Activated CD4-positive, alpha-beta memory T cell treated with anti-CD3 and anti-CD28 coated beads for 36 hours (primary cell): ENCODE measurements around the gene NAGLU. TPM values are rescaled to one million over a fixed set of nuclear protein-coding genes. Genes with fewer than 3 reads are reported as not detected.
A peak's percentile ranks its signal among the peaks of the same experiment; 100 is the strongest.
"Not testable (repeated sequence)": the region's sequence is repeated elsewhere in the genome, so short reads cannot be mapped to it uniquely, and the experiment has no call there.

Experiments
- CTCF ChIA-PET: fragments of 350-600 bp; sonication (Branson Sonifier 250); formaldehyde crosslinking; loops from one replicate; lab custom pipeline; 2021; ENCODE audit warnings: antibody characterized with exemption, inconsistent platforms; lab: Charles Lee
- POLR2A ChIA-PET: fragments of 350-600 bp; sonication (Branson Sonifier 250); formaldehyde crosslinking; loops from one replicate; lab custom pipeline; 2021; ENCODE audit warnings: antibody characterized with exemption; lab: Charles Lee
- DNase-seq: peaks from one replicate; pipeline ENCODE4 v3.0.0-alpha.2; 2020
- H3K27ac Mint-ChIP-seq: one replicate; pipeline ENCODE4 v1.8.0; 2021; ENCODE audit warnings: mixed read lengths
- H3K27me3 Mint-ChIP-seq: one replicate; pipeline ENCODE4 v1.8.0; 2021; ENCODE audit warnings: mixed read lengths
- H3K36me3 Mint-ChIP-seq: one replicate; pipeline ENCODE4 v1.8.0; 2021; ENCODE audit warnings: mixed read lengths
- H3K4me1 Mint-ChIP-seq: one replicate; pipeline ENCODE4 v1.8.0; 2021; ENCODE audit warnings: low read depth, mixed read lengths
- H3K4me3 Mint-ChIP-seq: one replicate; pipeline ENCODE4 v1.8.0; 2021; ENCODE audit warnings: mild to moderate bottlenecking, mixed read lengths
- H3K9me3 Mint-ChIP-seq: one replicate; pipeline ENCODE4 v1.8.0; 2021; ENCODE audit warnings: mixed read lengths
- intact Hi-C: fragments of 100-400 bp; cut with micrococcal nuclease; formaldehyde crosslinking; loops from one replicate; pipeline ENCODE4 v1.15.1; 2023
- total RNA-seq, 2 experiments: library from RNA; stranded (reverse); gene quantifications; one replicate each; pipeline ENCODE4 v1.2.3, GENCODE V29; 2021

NAGLU gene
- total RNA-seq, 2 experiments from 2014 or later = 12.2 to 13.9 TPM

DNA sequence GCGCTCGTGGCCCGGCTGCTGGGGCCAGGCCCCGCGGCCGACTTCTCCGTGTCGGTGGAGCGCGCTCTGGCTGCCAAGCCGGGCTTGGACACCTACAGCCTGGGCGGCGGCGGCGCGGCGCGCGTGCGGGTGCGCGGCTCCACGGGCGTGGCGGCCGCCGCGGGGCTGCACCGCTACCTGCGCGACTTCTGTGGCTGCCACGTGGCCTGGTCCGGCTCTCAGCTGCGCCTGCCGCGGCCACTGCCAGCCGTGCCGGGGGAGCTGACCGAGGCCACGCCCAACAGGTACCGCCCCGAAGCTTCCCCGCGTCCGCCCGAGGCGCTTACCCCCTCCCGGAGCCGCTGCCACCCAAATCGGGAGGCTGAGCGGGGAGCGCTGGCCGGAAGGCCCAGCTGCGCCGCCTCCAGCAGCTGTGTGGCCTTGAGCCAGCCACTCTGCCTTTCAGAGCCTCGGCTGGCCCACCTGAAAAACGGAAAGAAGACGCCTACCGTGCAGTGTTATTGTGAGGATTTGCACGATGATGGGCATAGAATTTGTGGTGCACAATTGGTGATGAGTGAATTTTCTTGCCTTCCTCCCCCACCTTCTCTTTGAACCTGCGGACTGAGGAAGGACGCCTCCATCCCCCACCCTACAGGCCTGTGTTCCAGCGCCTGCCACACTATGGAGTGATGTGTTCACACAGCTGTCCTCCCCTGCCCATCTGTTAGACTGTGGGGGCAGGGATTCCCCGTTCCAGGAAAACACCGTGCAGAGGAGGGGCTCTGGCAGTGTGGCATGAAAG lies 523 bp downstream of the NAGLU start:
- H3K4me1 Mint-ChIP-seq = peaks cover 34% of the 10 kb centered on the region
- H3K27ac Mint-ChIP-seq = peak overlapping the region; percentile 74
- H3K27me3 Mint-ChIP-seq = peaks cover 4% of the 10 kb centered on the region
- peaks cover 8% of the 10 kb centered on the region for H3K36me3 Mint-ChIP-seq
- H3K9me3 Mint-ChIP-seq = no peaks in the 10 kb centered on the region
- peak; percentile 86 for DNase-seq
- intact Hi-C loops = loop anchor here (5.0 to 10.0 kb wide), 2 partner anchors 141 to 352 kb away; partner anchors contain the start of genes HCRT, KCNH4 and PLEKHH3
- ChIA-PET CTCF (interaction anchor here (0.7 to 2.1 kb wide), 15 partner anchors 9 to 514 kb away, joined by 3 to 15 read pairs (median 4); partner anchors contain the start of gene PSMC3IP), POLR2A (interaction anchor here (1.0 to 1.6 kb wide), 6 partner anchors 18 to 148 kb away, joined by 3 to 6 read pairs (median 3); partner anchors contain the start of genes PSMC3IP and STAT3)
- H3K4me3 Mint-ChIP-seq = peak overlapping the region; percentile 87

DNA sequence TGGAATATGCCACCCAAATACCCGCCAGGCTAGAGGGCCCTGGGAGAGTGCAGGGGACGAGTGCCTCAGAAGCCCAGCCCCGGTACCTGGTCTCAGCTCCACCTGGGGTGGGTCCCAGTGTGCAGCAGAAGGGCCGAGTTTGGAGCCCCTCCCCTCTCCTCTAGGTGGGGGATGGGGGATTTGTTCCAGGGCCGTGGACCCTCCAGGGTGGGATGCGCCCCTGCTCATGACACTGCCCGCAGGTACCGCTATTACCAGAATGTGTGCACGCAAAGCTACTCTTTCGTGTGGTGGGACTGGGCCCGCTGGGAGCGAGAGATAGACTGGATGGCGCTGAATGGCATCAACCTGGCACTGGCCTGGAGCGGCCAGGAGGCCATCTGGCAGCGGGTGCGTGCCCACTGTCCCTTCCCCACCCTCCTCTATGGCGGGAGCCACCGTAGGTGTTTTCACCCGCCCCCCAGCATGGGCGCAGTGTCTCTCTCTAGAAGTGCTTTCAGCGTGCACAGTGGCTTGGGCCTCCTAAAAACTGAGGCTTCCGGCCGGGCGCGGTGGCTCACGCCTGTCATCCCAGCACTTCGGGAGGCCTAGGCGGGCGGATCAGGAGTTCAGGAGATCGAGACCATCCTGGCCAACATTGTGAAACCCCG lies 1.2 kb downstream of the NAGLU start:
- Mint-ChIP-seq H3K27ac (no peak overlapping the region), H3K4me1 (peaks cover 32% of the 10 kb centered on the region), H3K36me3 (peaks cover 8% of the 10 kb centered on the region), H3K27me3 (peaks cover 4% of the 10 kb centered on the region), H3K9me3 (no peaks in the 10 kb centered on the region), H3K4me3 (peak overlapping the region; percentile 87)
- CTCF ChIA-PET = interaction anchor here (0.7 to 1.6 kb wide), 3 partner anchors 13 to 225 kb away, joined by 3 to 7 read pairs (median 3); no protein-coding TSS in a partner anchor
- no peak for DNase-seq
- POLR2A ChIA-PET = interaction anchor here (0.8 to 1.2 kb wide), 2 partner anchors 22 to 41 kb away, joined by 3 to 5 read pairs; partner anchors contain the start of gene PSMC3IP
- intact Hi-C loops = loop anchor here (5.0 to 10.0 kb wide), 2 partner anchors 140 to 352 kb away; partner anchors contain the start of genes HCRT, KCNH4 and PLEKHH3

- H3K4me1 Mint-ChIP-seq = peaks cover 32% of the 10 kb centered on the region
- H3K27me3 Mint-ChIP-seq = peaks cover 4% of the 10 kb centered on the region
- POLR2A ChIA-PET = interaction anchor here (0.8 to 1.2 kb wide), 2 partner anchors 21 to 40 kb away, joined by 3 to 5 read pairs; partner anchors contain the start of gene PSMC3IP
- no peak for DNase-seq
- CTCF ChIA-PET = interaction anchor here (1.1 kb wide), 1 partner anchor 40 kb away, joined by 3 read pairs; no protein-coding TSS in a partner anchor
- H3K27ac Mint-ChIP-seq = no peak overlapping the region
- H3K9me3 Mint-ChIP-seq = no peaks in the 10 kb centered on the region
- intact Hi-C loops = loop anchor here (5.0 to 10.0 kb wide), 2 partner anchors 139 to 353 kb away; partner anchors contain the start of genes HCRT, KCNH4 and PLEKHH3
- peak overlapping the region; percentile 48 for H3K4me3 Mint-ChIP-seq
- peaks cover 8% of the 10 kb centered on the region for H3K36me3 Mint-ChIP-seq
Observed at GRCh38 chr17:42537826-42538451, 1.9 kb downstream of the NAGLU start.

GRCh38 chr17:42538482-42538881 lies 2.4 kb downstream of the NAGLU start:
- Mint-ChIP-seq H3K4me1 (peaks cover 32% of the 10 kb centered on the region), H3K4me3 (no peak overlapping the region), H3K9me3 (no peaks in the 10 kb centered on the region), H3K36me3 (peaks cover 8% of the 10 kb centered on the region), H3K27ac (no peak overlapping the region), H3K27me3 (peaks cover 2% of the 10 kb centered on the region)
- CTCF ChIA-PET = no interaction called here
- DNase-seq = no peak
- POLR2A ChIA-PET = no interaction called here
- intact Hi-C loops = loop anchor here (5.0 to 10.0 kb wide), 2 partner anchors 139 to 354 kb away; partner anchors contain the start of genes HCRT, KCNH4 and PLEKHH3

DNA sequence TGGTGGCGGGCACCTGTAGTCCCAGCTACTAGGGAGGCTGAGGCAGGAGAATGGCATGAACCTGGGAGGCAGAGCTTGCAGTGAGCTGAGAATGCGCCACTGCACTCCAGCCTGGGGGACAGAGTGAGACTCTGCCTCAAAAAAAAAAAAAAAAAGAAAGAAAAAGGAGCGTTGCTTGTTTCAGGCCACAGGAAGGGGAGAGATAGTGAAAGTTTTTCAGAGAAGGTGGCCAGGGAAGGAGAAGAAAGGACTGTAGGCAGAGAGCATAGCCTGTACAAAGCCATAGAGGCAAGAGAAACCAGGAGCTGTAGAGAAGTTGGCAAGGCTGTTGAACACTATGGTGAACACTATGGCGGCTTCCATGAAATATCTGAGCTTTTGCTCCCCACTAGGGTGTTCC lies 4.5 kb downstream of the NAGLU start:
- H3K9me3 Mint-ChIP-seq, DNase-seq, POLR2A ChIA-PET, H3K27me3 Mint-ChIP-seq, H3K4me3 Mint-ChIP-seq, H3K36me3 Mint-ChIP-seq, intact Hi-C loops, H3K27ac Mint-ChIP-seq: not testable (repeated sequence)
- peaks cover 28% of the 10 kb centered on the region for H3K4me1 Mint-ChIP-seq
- CTCF ChIA-PET = interaction anchor here (1.7 kb wide), 1 partner anchor 37 kb away, joined by 8 read pairs; the partner anchor contains the start of gene PSMC3IP

DNA sequence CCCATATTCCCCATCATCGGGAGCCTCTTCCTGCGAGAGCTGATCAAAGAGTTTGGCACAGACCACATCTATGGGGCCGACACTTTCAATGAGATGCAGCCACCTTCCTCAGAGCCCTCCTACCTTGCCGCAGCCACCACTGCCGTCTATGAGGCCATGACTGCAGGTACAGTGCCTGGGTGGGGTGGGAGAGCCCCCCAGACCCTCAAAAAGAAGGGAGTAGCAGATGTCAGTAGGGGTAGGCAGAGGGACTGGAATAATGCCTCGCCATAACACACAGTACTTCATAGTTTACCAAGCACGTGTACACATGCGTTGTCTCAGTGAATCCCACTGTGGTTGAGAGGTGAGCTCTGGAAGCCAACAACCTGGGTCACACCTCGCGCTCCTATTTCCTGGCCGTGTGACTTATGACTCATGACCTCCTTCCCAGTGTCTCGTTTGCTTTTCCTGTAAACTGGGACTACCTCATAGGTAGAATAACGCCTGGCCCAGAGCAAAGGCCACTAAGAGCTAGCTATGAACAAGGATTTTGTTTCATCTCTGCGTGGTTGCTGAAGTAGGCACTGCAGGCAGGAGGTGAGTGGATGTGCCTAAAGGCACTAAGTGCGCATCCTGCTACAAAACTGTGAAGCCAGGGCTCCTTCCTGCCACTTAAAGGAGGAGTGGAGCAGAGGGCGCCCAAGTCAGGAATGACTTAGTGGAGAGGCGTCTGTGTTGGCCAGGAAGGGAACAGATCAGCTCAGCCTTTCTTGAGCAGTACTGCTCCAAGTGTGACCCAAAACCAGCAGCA lies 5.2 kb downstream of the NAGLU start:
- no peaks in the 10 kb centered on the region for H3K9me3 Mint-ChIP-seq

DNA sequence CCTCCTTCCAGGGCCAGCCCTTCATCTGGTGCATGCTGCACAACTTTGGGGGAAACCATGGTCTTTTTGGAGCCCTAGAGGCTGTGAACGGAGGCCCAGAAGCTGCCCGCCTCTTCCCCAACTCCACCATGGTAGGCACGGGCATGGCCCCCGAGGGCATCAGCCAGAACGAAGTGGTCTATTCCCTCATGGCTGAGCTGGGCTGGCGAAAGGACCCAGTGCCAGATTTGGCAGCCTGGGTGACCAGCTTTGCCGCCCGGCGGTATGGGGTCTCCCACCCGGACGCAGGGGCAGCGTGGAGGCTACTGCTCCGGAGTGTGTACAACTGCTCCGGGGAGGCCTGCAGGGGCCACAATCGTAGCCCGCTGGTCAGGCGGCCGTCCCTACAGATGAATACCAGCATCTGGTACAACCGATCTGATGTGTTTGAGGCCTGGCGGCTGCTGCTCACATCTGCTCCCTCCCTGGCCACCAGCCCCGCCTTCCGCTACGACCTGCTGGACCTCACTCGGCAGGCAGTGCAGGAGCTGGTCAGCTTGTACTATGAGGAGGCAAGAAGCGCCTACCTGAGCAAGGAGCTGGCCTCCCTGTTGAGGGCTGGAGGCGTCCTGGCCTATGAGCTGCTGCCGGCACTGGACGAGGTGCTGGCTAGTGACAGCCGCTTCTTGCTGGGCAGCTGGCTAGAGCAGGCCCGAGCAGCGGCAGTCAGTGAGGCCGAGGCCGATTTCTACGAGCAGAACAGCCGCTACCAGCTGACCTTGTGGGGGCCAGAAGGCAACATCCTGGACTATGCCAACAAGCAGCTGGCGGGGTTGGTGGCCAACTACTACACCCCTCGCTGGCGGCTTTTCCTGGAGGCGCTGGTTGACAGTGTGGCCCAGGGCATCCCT lies 7.4 kb downstream of the NAGLU start:
- ChIA-PET CTCF (no interaction called here), POLR2A (no interaction called here)
- DNase-seq = no peak
- no peak overlapping the region for H3K4me3 Mint-ChIP-seq
- intact Hi-C loops = no loop called here
- H3K27ac Mint-ChIP-seq = no peak overlapping the region
- peaks cover 8% of the 10 kb centered on the region for H3K36me3 Mint-ChIP-seq
- peaks cover 17% of the 10 kb centered on the region for H3K4me1 Mint-ChIP-seq
- no peaks in the 10 kb centered on the region for H3K27me3 Mint-ChIP-seq
- no peaks in the 10 kb centered on the region for H3K9me3 Mint-ChIP-seq

More for the DNA sequence above, 5.2 kb downstream of the NAGLU start:
- Mint-ChIP-seq H3K4me1 (peaks cover 25% of the 10 kb centered on the region), H3K27me3 (no peaks in the 10 kb centered on the region), H3K27ac (peak overlapping the region; percentile 31), H3K4me3 (no peak overlapping the region), H3K36me3 (peaks cover 8% of the 10 kb centered on the region)
- intact Hi-C loops = no loop called here
- ChIA-PET CTCF (interaction anchor here (1.2 to 1.7 kb wide), 2 partner anchors 24 to 37 kb away, joined by 3 to 8 read pairs; partner anchors contain the start of gene PSMC3IP), POLR2A (interaction anchor here (0.6 kb wide), 1 partner anchor 249 kb away, joined by 3 read pairs; no protein-coding TSS in a partner anchor)
- DNase-seq = peak; percentile 55

GRCh38 chr17:42544874-42545283 lies 8.8 kb downstream of the NAGLU start:
- no peaks in the 10 kb centered on the region for H3K27me3 Mint-ChIP-seq
- no peak for DNase-seq
- no peak overlapping the region for H3K4me3 Mint-ChIP-seq
- intact Hi-C loops = no loop called here
- peaks cover 21% of the 10 kb centered on the region for H3K4me1 Mint-ChIP-seq
- H3K9me3 Mint-ChIP-seq = no peaks in the 10 kb centered on the region
- peaks cover 4% of the 10 kb centered on the region for H3K36me3 Mint-ChIP-seq
- ChIA-PET CTCF (no interaction called here), POLR2A (no interaction called here)
- no peak overlapping the region for H3K27ac Mint-ChIP-seq

DNA sequence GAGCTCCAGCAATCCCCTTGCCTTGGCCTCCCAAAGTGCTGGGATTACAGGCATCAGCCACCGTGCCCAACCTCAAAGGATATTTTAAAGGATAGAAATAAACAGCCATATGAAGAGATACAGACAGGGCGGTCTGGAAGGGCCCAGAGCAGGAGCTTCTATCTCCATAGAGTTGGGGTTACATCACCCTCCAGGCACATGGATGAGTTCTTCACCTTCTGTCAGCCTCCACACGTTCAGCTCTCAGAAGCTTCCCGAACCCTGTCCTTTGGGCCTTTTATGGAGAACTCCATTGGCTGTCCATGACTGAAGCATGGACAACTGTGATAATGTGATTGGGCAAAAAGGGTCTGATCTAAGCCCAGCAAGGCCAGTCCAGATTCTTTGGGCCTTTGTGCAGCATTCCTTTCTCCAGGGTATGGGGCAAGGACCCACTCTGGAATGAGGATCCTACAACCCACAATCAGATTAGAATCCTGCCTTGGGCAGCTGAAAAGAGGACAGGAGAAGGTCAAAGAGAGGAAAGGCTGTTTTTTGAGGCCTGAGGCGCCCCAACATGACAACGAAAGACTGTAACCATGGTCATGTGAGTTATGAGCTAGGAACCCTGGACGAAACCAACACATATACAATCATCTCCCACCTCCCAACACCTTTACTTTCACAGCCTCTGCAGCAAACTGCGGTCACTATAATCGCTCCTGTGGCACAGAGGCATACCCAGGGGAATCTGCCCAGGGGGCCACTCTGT lies 9.9 kb downstream of the NAGLU start:
- intact Hi-C loops, DNase-seq, H3K9me3 Mint-ChIP-seq, CTCF ChIA-PET, POLR2A ChIA-PET, H3K4me3 Mint-ChIP-seq, H3K27me3 Mint-ChIP-seq, H3K36me3 Mint-ChIP-seq, H3K27ac Mint-ChIP-seq: not testable (repeated sequence)
- H3K4me1 Mint-ChIP-seq = peaks cover 14% of the 10 kb centered on the region

DNA sequence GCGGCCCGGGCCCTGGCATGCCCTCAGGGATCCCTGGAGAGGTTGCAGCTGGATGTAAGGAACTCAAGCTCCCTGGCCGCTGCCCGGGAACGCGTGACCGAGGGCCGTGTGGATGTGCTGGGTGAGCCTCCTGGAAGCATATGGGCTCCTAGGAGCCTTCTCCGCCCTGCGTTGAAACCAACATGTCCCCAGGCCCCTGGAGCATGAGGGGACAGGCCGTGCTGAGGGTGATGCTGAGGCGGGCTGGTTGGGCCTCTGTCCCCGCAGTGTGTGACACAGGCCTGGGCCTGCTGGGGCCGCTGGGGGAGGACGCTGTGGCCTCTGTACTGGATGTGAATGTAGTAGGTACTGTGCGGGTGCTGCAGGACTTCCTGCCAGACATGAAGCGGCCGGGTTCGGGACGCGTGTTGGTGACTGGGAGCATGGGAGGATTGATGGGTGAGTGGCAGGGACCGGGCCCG lies 11.0 kb downstream of the NAGLU start:
- Mint-ChIP-seq H3K9me3 (no peaks in the 10 kb centered on the region), H3K4me3 (no peak overlapping the region), H3K36me3 (no peaks in the 10 kb centered on the region), H3K4me1 (peaks cover 6% of the 10 kb centered on the region), H3K27ac (no peak overlapping the region), H3K27me3 (no peaks in the 10 kb centered on the region)
- DNase-seq = no peak
- POLR2A ChIA-PET = no interaction called here
- CTCF ChIA-PET = no interaction called here
- intact Hi-C loops = no loop called here
